ENCODE results near the gene PIEZO2. TPM values are rescaled to one million over a fixed set of nuclear protein-coding genes. Genes with fewer than 3 reads are reported as not detected.

PIEZO2 gene
- total RNA-seq, 1 donor from 2014 or later = 1.7 TPM

DNA sequence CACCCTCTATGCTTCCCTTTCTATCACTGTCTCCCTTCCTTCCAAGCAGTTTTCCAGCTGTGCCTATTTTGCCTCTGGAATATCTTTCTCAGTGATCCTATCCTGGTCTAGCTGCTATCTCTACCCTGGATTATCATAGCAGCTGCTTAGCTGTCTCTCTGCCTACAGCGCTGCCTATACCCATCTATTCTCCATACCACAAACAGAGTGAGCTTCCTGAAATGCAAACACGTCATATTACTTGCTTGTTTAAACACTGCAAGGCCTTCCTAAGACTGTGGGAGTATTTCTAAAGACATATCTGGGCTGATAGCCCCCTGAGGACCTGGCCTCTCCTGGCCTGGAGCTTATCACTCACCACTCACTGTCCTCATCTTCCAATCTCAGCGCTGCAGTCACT, 403.4 kb downstream of the PIEZO2 start:
- no peaks in the 10 kb centered on the region for H3K27me3 Mint-ChIP-seq
- H3K27ac Mint-ChIP-seq = no peak overlapping the region
- no peak for DNase-seq (ENCODE audit: low spot score, unreplicated experiment)
- H3K4me3 Mint-ChIP-seq (ENCODE audit: low read depth) = no peak overlapping the region
- no peaks in the 10 kb centered on the region for H3K4me1 Mint-ChIP-seq (ENCODE audit: low read depth)
- TF ChIP-seq CTCF (IDR thresholded peaks at IDR 0.05; ENCODE audit: unreplicated experiment) = no peak
- H3K9me3 Mint-ChIP-seq (ENCODE audit: low read depth) = no peaks in the 10 kb centered on the region
- no peaks in the 10 kb centered on the region for H3K36me3 Mint-ChIP-seq (ENCODE audit: insufficient read depth)

- no peak for TF ChIP-seq CTCF (IDR thresholded peaks at IDR 0.05; ENCODE audit: unreplicated experiment)
- no peak for DNase-seq (ENCODE audit: low spot score, unreplicated experiment)
- Mint-ChIP-seq H3K27ac (no peak overlapping the region), H3K27me3 (no peaks in the 10 kb centered on the region), H3K36me3 (ENCODE audit: insufficient read depth) (no peaks in the 10 kb centered on the region), H3K9me3 (ENCODE audit: low read depth) (no peaks in the 10 kb centered on the region), H3K4me1 (ENCODE audit: low read depth) (no peaks in the 10 kb centered on the region), H3K4me3 (ENCODE audit: low read depth) (no peak overlapping the region)
Observed at GRCh38 chr18:10745219-10745618, 404.1 kb downstream of the PIEZO2 start.

GRCh38 chr18:10743766-10744165, 405.6 kb downstream of the PIEZO2 start:
- no peak overlapping the region for H3K4me3 Mint-ChIP-seq (ENCODE audit: low read depth)
- DNase-seq (ENCODE audit: low spot score, unreplicated experiment) = no peak
- no peak for TF ChIP-seq CTCF (IDR thresholded peaks at IDR 0.05; ENCODE audit: unreplicated experiment)
- H3K27ac Mint-ChIP-seq = no peak overlapping the region
- H3K9me3 Mint-ChIP-seq (ENCODE audit: low read depth) = no peaks in the 10 kb centered on the region
- no peaks in the 10 kb centered on the region for H3K27me3 Mint-ChIP-seq
- H3K36me3 Mint-ChIP-seq (ENCODE audit: insufficient read depth) = no peaks in the 10 kb centered on the region
- no peaks in the 10 kb centered on the region for H3K4me1 Mint-ChIP-seq (ENCODE audit: low read depth)

DNA sequence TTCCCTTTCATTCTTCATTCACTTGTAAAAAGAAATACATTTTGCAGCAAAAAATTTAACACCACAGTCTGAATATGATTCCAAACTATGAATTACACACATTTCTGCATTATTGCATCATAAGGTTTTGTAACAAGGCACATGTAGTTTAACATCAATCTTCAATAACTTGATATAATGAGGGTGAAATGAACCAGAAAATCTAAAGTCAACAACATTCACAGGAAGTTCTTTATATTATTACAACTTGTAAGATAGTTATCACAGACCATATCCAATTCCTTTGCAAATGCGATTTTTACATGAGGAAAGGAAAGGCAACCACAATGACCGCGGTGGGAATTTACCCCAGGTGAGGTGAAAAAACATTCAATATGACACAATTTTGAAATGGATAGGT, 410.2 kb downstream of the PIEZO2 start:
- no peaks in the 10 kb centered on the region for H3K36me3 Mint-ChIP-seq (ENCODE audit: insufficient read depth)
- no peak overlapping the region for H3K4me3 Mint-ChIP-seq (ENCODE audit: low read depth)
- no peak overlapping the region for H3K27ac Mint-ChIP-seq
- no peaks in the 10 kb centered on the region for H3K4me1 Mint-ChIP-seq (ENCODE audit: low read depth)
- no peaks in the 10 kb centered on the region for H3K27me3 Mint-ChIP-seq
- no peak for TF ChIP-seq CTCF (IDR thresholded peaks at IDR 0.05; ENCODE audit: unreplicated experiment)
- H3K9me3 Mint-ChIP-seq (ENCODE audit: low read depth) = no peaks in the 10 kb centered on the region
- DNase-seq (ENCODE audit: low spot score, unreplicated experiment) = no peak

DNA sequence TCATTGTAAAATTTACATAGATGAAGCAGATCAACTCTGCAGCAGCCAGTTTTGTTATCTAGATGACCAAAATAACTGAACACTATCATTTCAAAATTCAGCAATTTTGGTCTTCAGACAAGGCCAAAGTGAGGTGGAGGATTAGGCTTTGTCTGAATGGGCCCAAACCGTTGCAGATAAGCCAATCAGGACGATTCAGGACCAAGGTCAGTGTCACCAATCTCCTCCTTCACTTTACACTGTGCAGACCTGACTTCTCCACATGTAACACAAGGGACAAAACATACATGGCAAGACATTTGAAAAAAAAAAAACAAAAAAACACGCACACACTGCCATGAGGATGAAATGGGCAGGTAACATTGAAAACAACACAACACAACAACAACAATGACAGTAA, 412.4 kb downstream of the PIEZO2 start:
- DNase-seq (ENCODE audit: low spot score, unreplicated experiment) = no peak
- Mint-ChIP-seq H3K36me3 (ENCODE audit: insufficient read depth) (no peaks in the 10 kb centered on the region), H3K27ac (no peak overlapping the region), H3K4me3 (ENCODE audit: low read depth) (no peak overlapping the region), H3K27me3 (no peaks in the 10 kb centered on the region), H3K9me3 (ENCODE audit: low read depth) (no peaks in the 10 kb centered on the region), H3K4me1 (ENCODE audit: low read depth) (no peaks in the 10 kb centered on the region)
- TF ChIP-seq CTCF (IDR thresholded peaks at IDR 0.05; ENCODE audit: unreplicated experiment) = no peak
